Caki2 (cell line): ENCODE data around the gene KIRREL3. TPM values are rescaled to one million over a fixed set of nuclear protein-coding genes. Genes with fewer than 3 reads are reported as not detected.

Source experiments
- DNase-seq: peaks from one replicate; pipeline ENCODE4 v3.0.0-alpha.2; 2015; ENCODE audit warnings: low read depth
- in situ Hi-C: cut with HindIII; loops from 2 replicates; pipeline ENCODE4 v1.10.0; 2016; ENCODE audit warnings: low sequenced_read_pairs, low pct_unique_long_range_greater_than_20kb, mixed read lengths
- total RNA-seq: library from RNA; depleted of rRNA; stranded (reverse); fragments of >200 nt; shearing (Covaris generic); gene quantifications from 2 replicates; pipeline ENCODE4 v1.2.3, GENCODE V29; 2014; ENCODE audit warnings: low replicate concordance

KIRREL3 gene
- total RNA-seq, 1 experiment from 2014 or later = 6.4 TPM

- in situ Hi-C loops = no loop called here
- DNase-seq = no peak
Observed at GRCh38 chr11:126423743-126424142, 576.8 kb downstream of the KIRREL3 start.

- no peak for DNase-seq
- in situ Hi-C loops = no loop called here
Observed at GRCh38 chr11:126423154-126423553, 577.4 kb downstream of the KIRREL3 start.

GRCh38 chr11:126422446-126422845 is 578.1 kb downstream of the KIRREL3 start:
- in situ Hi-C loops = no loop called here
- DNase-seq = no peak

GRCh38 chr11:126421271-126421671 is 579.3 kb downstream of the KIRREL3 start:
- in situ Hi-C loops = no loop called here
- DNase-seq = no peak

GRCh38 chr11:126420698-126421256 is 579.8 kb downstream of the KIRREL3 start:
- DNase-seq = no peak
- in situ Hi-C loops = no loop called here

- no peak for DNase-seq
- in situ Hi-C loops = no loop called here
Observed at GRCh38 chr11:126419801-126420697, 580.5 kb downstream of the KIRREL3 start.

GRCh38 chr11:126418887-126419286 is 581.7 kb downstream of the KIRREL3 start:
- in situ Hi-C loops = no loop called here
- no peak for DNase-seq

- no peak for DNase-seq
- in situ Hi-C loops = no loop called here
Observed at GRCh38 chr11:126417091-126417862, 583.3 kb downstream of the KIRREL3 start.

- DNase-seq = no peak
- in situ Hi-C loops = no loop called here
Observed at GRCh38 chr11:126416542-126417090, 584.0 kb downstream of the KIRREL3 start.

- no peak for DNase-seq
- in situ Hi-C loops = no loop called here
Observed at GRCh38 chr11:126415669-126416420, 584.7 kb downstream of the KIRREL3 start.

- no peak for DNase-seq
- in situ Hi-C loops = no loop called here
Observed at GRCh38 chr11:126415128-126415527, 585.4 kb downstream of the KIRREL3 start.

- in situ Hi-C loops = no loop called here
- no peak for DNase-seq
Observed at GRCh38 chr11:126414615-126415014, 586.0 kb downstream of the KIRREL3 start.

- in situ Hi-C loops = no loop called here
- no peak for DNase-seq
Observed at GRCh38 chr11:126413843-126414405, 586.6 kb downstream of the KIRREL3 start.

- in situ Hi-C loops = no loop called here
- no peak for DNase-seq
Observed at GRCh38 chr11:126413426-126413825, 587.1 kb downstream of the KIRREL3 start.

- in situ Hi-C loops = no loop called here
- no peak for DNase-seq
Observed at GRCh38 chr11:126411971-126412381, 588.6 kb downstream of the KIRREL3 start.

GRCh38 chr11:126410649-126411048 is 589.9 kb downstream of the KIRREL3 start:
- no peak for DNase-seq
- in situ Hi-C loops = no loop called here

- no peak for DNase-seq
- in situ Hi-C loops = no loop called here
Observed at GRCh38 chr11:126409620-126409985, 591.0 kb downstream of the KIRREL3 start.
